T-cell (primary cell): Measurements from ENCODE around the gene RAB31. TPM values are rescaled to one million over a fixed set of nuclear protein-coding genes. Genes with fewer than 3 reads are reported as not detected.

Experiments
- ATAC-seq, 4 experiments: fragments of 200-7000 bp in 3 of 4; fragments of 150-1000 bp in 1 of 4; cut with Tn5 transposase; replicated peaks in 1 of 4; 1 replicate in 3 of 4; 2 replicates in 1 of 4; pipeline ENCODE4 v1.10.0; 2021; ENCODE audit warnings: moderate library complexity in 3 of 4, mild to moderate bottlenecking in 2 of 4, moderate number of reproducible peaks in 1 of 4
- CTCF ChIA-PET, 2 donors: fragments of 300-600 bp; sonication (Branson Sonifier 250); formaldehyde crosslinking; loops; one replicate each; lab custom pipeline; 2022; ENCODE audit warnings: antibody characterized with exemption in 2 of 2; lab: Charles Lee
- POLR2A ChIA-PET, 2 donors: fragments of 300-600 bp; sonication (Branson Sonifier 250); formaldehyde crosslinking; loops; one replicate each; lab custom pipeline; 2022; ENCODE audit warnings: antibody characterized with exemption in 2 of 2; lab: Charles Lee
- DNase-seq, 35 experiments: peaks; one replicate each; pipeline versions ENCODE4 v3.0.0 to v3.0.0-alpha.2; 2013 to 2023
- H3K27ac ChIP-seq: one replicate; pipeline ENCODE4 v1.5.1; 2013; ENCODE audit warnings: low read length
- H3K27me3 ChIP-seq, 2 experiments: replicated peaks in 1 of 2; 1 replicate in 1 of 2; 2 replicates in 1 of 2; pipeline versions ENCODE4 v1.6.1 to v1.7.0; 2013; ENCODE audit warnings: low read length in 1 of 2, mixed read lengths in 1 of 2; ENCODE audit not compliant: control insufficient read depth in 2 of 2, insufficient read depth in 2 of 2; ENCODE audit errors: extremely low read depth in 1 of 2
- H3K36me3 ChIP-seq, 2 donors: 1 replicate in 1 of 2; 2 replicates in 1 of 2; pipeline versions ENCODE4 v1.6.1 to v1.7.0; 2013; ENCODE audit warnings: low read length in 1 of 2; ENCODE audit not compliant: control insufficient read depth in 2 of 2, insufficient read depth in 1 of 2; ENCODE audit errors: extremely low read depth in 1 of 2
- H3K4me1 ChIP-seq, 2 experiments: 1 replicate in 1 of 2; 2 replicates in 1 of 2; pipeline versions ENCODE4 v1.6.1 to v1.7.0; 2013; ENCODE audit warnings: low read length in 2 of 2, mixed read lengths in 1 of 2; ENCODE audit not compliant: insufficient read depth in 2 of 2, control insufficient read depth in 1 of 2; ENCODE audit errors: extremely low read depth in 1 of 2
- H3K4me3 ChIP-seq, 2 donors: 1 replicate in 1 of 2; 2 replicates in 1 of 2; pipeline versions ENCODE4 v1.5.1 to v1.7.0; 2013; ENCODE audit warnings: mild to moderate bottlenecking in 2 of 2, low read length in 1 of 2, moderate library complexity in 1 of 2; ENCODE audit not compliant: control insufficient read depth in 1 of 2; ENCODE audit errors: extremely low read depth in 1 of 2
- H3K9me3 ChIP-seq: 2 replicates; pipeline ENCODE4 v1.7.0; 2013
- H3K27ac Mint-ChIP-seq, 2 donors: one replicate each; pipeline ENCODE4 v1.8.0; 2020 to 2021; ENCODE audit warnings: mild to moderate bottlenecking in 2 of 2, mixed read lengths in 2 of 2
- H3K27me3 Mint-ChIP-seq, 2 donors: one replicate each; pipeline ENCODE4 v1.8.0; 2021 to 2022; ENCODE audit warnings: mixed read lengths in 2 of 2
- H3K36me3 Mint-ChIP-seq: one replicate; pipeline ENCODE4 v1.8.0; 2021; ENCODE audit warnings: mixed read lengths
- H3K4me1 Mint-ChIP-seq, 3 donors: one replicate each; pipeline ENCODE4 v1.8.0; 2020 to 2022; ENCODE audit warnings: mixed read lengths in 3 of 3, mild to moderate bottlenecking in 1 of 3
- H3K4me3 Mint-ChIP-seq, 3 donors: one replicate each; pipeline ENCODE4 v1.8.0; 2020 to 2022; ENCODE audit warnings: mild to moderate bottlenecking in 3 of 3, mixed read lengths in 3 of 3, moderate library complexity in 3 of 3
- H3K9me3 Mint-ChIP-seq, 3 donors: one replicate each; pipeline ENCODE4 v1.8.0; 2020 to 2022; ENCODE audit warnings: mixed read lengths in 3 of 3
- WGBS: methylation state at CpG from one replicate; pipeline ENCODE4 v1.1.5; 2013; ENCODE audit warnings: missing lambda C conversion rate; ENCODE audit not compliant: insufficient coverage; 5-methylcytosine and 5-hydroxymethylcytosine counted together
- total RNA-seq, 35 experiments: library from RNA in 6 of 35; stranded (reverse) in 6 of 35; fragments of 120-200 nt in 1 of 35; gene quantifications; one replicate each; pipeline versions ENCODE4 v1.2.1 to v1.2.4 and lab custom pipeline; 2013 to 2026

The RAB31 gene
- total RNA-seq, 5 donors from 2014 or later (not counting 1 experiment from before 2014, with no cell fraction given), result 0.60 to 2.0 (median 1.5) TPM

- no peak for DNase-seq
- POLR2A ChIA-PET, result no interaction called here
These were observed 1.3 kb downstream of the RAB31 start for GRCh38 chr18:9709304-9709877.

GRCh38 chr18:9710037-9710436 lies 1.9 kb downstream of the RAB31 start:
- POLR2A ChIA-PET, result no interaction called here
- Histone ChIP-seq H3K4me1 (peaks cover 0 to 23% of the 10 kb centered on the region in 2 experiments), H3K9me3 (no peaks in the 10 kb centered on the region), H3K27me3 (peaks cover 5 to 58% of the 10 kb centered on the region in 2 experiments), H3K27ac (no peak overlapping the region), H3K4me3 (no peak overlapping the region), H3K36me3 (no peaks in the 10 kb centered on the region)
- CTCF ChIA-PET, result interaction anchor here in 1 of 2 donors (0.7 kb wide), 1 partner anchor 294 kb away, joined by 3 read pairs; no protein-coding TSS in a partner anchor
- Mint-ChIP-seq H3K4me1 (peaks cover 12 to 31% (median 16%) of the 10 kb centered on the region in 3 donors), H3K4me3 (peak overlapping the region in 1 of 3 donors; percentile 74), H3K9me3 (no peaks in the 10 kb centered on the region), H3K27ac (peak overlapping the region in 1 of 2 donors; percentile 36), H3K36me3 (no peaks in the 10 kb centered on the region), H3K27me3 (peaks cover 72 to 79% of the 10 kb centered on the region in 2 donors)
- 74% methylated on average over 3 of the region's 4 CpGs for WGBS
- DNase-seq, result no peak
- no peak for ATAC-seq

More at GRCh38 chr18:9709304-9709877, 1.3 kb downstream of the RAB31 start:
- WGBS, result 35% methylated on average over 9 of the region's 18 CpGs
- Histone ChIP-seq H3K4me3 (no peak overlapping the region), H3K9me3 (no peaks in the 10 kb centered on the region), H3K36me3 (no peaks in the 10 kb centered on the region), H3K4me1 (peaks cover 0 to 23% of the 10 kb centered on the region in 2 experiments), H3K27ac (no peak overlapping the region), H3K27me3 (peaks cover 5 to 58% of the 10 kb centered on the region in 2 experiments)
- no peak overlapping the region for H3K27ac Mint-ChIP-seq
- CTCF ChIA-PET, result no interaction called here
- no peaks in the 10 kb centered on the region for H3K36me3 Mint-ChIP-seq
- H3K4me3 Mint-ChIP-seq, result peak overlapping the region; percentile 71 to 74 (median 74)
- peaks cover 67 to 76% of the 10 kb centered on the region in 2 donors for H3K27me3 Mint-ChIP-seq
- H3K9me3 Mint-ChIP-seq, result no peaks in the 10 kb centered on the region
- H3K4me1 Mint-ChIP-seq, result peaks cover 12 to 31% (median 16%) of the 10 kb centered on the region in 3 donors
- no peak for ATAC-seq

DNA sequence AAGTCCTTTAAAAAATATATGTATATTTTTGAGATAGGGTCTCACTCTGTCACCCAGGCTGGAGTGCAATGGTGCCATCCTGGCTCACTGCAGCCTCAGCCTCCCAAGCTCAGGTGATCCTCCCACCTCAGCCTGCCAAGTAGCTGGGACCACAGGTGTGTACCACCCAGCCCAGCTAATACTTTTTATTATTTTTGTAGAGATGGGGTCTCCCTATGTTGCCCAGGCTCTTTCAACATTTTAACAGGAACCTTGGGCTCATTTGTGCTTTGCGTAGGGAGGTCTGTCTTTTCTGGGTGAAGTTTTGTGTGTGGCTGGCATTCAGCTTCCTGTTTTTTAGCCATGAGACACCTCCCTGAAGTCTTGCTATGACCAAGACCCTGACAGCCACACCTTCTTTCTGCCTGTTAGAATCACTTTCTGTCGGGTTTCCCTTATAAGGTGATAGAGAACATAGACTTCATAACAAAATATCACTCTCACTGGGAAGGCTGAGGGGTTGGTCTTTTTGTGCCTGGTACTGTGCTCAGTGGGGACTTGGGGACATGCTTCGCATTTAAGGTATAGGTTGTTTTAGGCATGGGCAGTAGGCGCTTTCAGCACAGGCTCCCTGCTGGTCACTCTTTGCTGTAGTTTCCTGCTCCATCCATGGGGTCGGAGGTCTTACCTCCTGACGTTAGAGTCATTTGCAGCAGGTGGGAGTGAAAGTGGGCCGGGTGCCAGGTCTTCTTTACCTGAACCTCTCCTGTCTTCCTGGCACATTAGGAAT lies 3.4 kb downstream of the RAB31 start:
- Histone ChIP-seq H3K36me3 (no peaks in the 10 kb centered on the region), H3K4me1 (peaks cover 0 to 23% of the 10 kb centered on the region in 2 experiments), H3K9me3 (no peaks in the 10 kb centered on the region), H3K27me3 (peaks cover 4 to 55% of the 10 kb centered on the region in 2 experiments), H3K4me3 (no peak overlapping the region), H3K27ac (no peak overlapping the region)
- CTCF ChIA-PET, result no interaction called here
- WGBS, result 83% methylated on average over 3 of the region's 7 CpGs
- POLR2A ChIA-PET, result interaction anchor here in 1 of 2 donors (0.7 kb wide), 1 partner anchor 1240 kb away, joined by 6 read pairs; no protein-coding TSS in a partner anchor
- peaks cover 71 to 72% of the 10 kb centered on the region in 2 donors for H3K27me3 Mint-ChIP-seq
- H3K4me3 Mint-ChIP-seq, result no peak overlapping the region
- H3K9me3 Mint-ChIP-seq, result no peaks in the 10 kb centered on the region
- H3K27ac Mint-ChIP-seq, result no peak overlapping the region
- no peaks in the 10 kb centered on the region for H3K36me3 Mint-ChIP-seq
- DNase-seq, result no peak
- ATAC-seq, result no peak
- H3K4me1 Mint-ChIP-seq, result peaks cover 12 to 31% (median 16%) of the 10 kb centered on the region in 3 donors

- Mint-ChIP-seq H3K4me3 (no peak overlapping the region), H3K4me1 (peaks cover 12 to 28% (median 16%) of the 10 kb centered on the region in 3 donors), H3K36me3 (no peaks in the 10 kb centered on the region), H3K27ac (peak overlapping the region in 1 of 2 donors; percentile 42), H3K9me3 (no peaks in the 10 kb centered on the region), H3K27me3 (peaks cover 69% of the 10 kb centered on the region in 2 donors)
- no peak overlapping the region for H3K4me3 ChIP-seq
- ChIA-PET POLR2A (no interaction called here), CTCF (no interaction called here)
- H3K9me3 ChIP-seq, result no peaks in the 10 kb centered on the region
- peaks cover 0 to 23% of the 10 kb centered on the region in 2 experiments for H3K4me1 ChIP-seq
- no peaks in the 10 kb centered on the region for H3K36me3 ChIP-seq
- no peak for DNase-seq
- no peak for ATAC-seq
- H3K27me3 ChIP-seq, result peaks cover 2 to 53% of the 10 kb centered on the region in 2 experiments
- no peak overlapping the region for H3K27ac ChIP-seq
- WGBS, result 100% methylated on average over 1 of the region's 5 CpGs
These were observed 4.1 kb downstream of the RAB31 start for GRCh38 chr18:9712130-9712577.

- H3K4me3 Mint-ChIP-seq, result no peak overlapping the region
- no peaks in the 10 kb centered on the region for H3K36me3 Mint-ChIP-seq
- ChIA-PET CTCF (no interaction called here), POLR2A (no interaction called here)
- no CpG with 5 or more reads among the region's 3 CpGs for WGBS
- H3K27me3 ChIP-seq, result peaks cover 2 to 49% of the 10 kb centered on the region in 2 experiments
- no peak for DNase-seq
- no peak overlapping the region for H3K27ac ChIP-seq
- H3K4me3 ChIP-seq, result no peak overlapping the region
- peak overlapping the region in 1 of 2 donors; percentile 42 for H3K27ac Mint-ChIP-seq
- peaks cover 0 to 22% of the 10 kb centered on the region in 2 experiments for H3K4me1 ChIP-seq
- no peak for ATAC-seq
- no peaks in the 10 kb centered on the region for H3K36me3 ChIP-seq
- peaks cover 12 to 25% (median 12%) of the 10 kb centered on the region in 3 donors for H3K4me1 Mint-ChIP-seq
- H3K9me3 Mint-ChIP-seq, result no peaks in the 10 kb centered on the region
- peaks cover 69% of the 10 kb centered on the region in 2 donors for H3K27me3 Mint-ChIP-seq
- H3K9me3 ChIP-seq, result no peaks in the 10 kb centered on the region
These were observed 4.5 kb downstream of the RAB31 start for GRCh38 chr18:9712611-9713010.

GRCh38 chr18:9714266-9715087 lies 6.4 kb downstream of the RAB31 start:
- Histone ChIP-seq H3K4me3 (no peak overlapping the region), H3K4me1 (peaks cover 0 to 8% of the 10 kb centered on the region in 2 experiments), H3K36me3 (no peaks in the 10 kb centered on the region), H3K27ac (no peak overlapping the region), H3K9me3 (no peaks in the 10 kb centered on the region), H3K27me3 (peaks cover 2 to 36% of the 10 kb centered on the region in 2 experiments)
- Mint-ChIP-seq H3K9me3 (no peaks in the 10 kb centered on the region), H3K4me3 (no peak overlapping the region), H3K27me3 (peaks cover 59 to 68% of the 10 kb centered on the region in 2 donors), H3K27ac (no peak overlapping the region), H3K36me3 (no peaks in the 10 kb centered on the region), H3K4me1 (peaks cover 4 to 17% (median 9%) of the 10 kb centered on the region in 3 donors)
- WGBS, result 95% methylated on average over 7 of the region's 10 CpGs
- CTCF ChIA-PET, result no interaction called here
- DNase-seq, result no peak
- no peak for ATAC-seq
- POLR2A ChIA-PET, result no interaction called here
